Measurements from ENCODE around the gene GPR27.

- TF ChIP-seq TAF1 (IDR thresholded peaks at IDR 0.05; ENCODE audit: borderline replicate concordance, insufficient read depth, low read length) (no peak), POLR2AphosphoS5 (IDR thresholded peaks at IDR 0.05; ENCODE audit: low read depth, low read length) (no peak), REST (IDR thresholded peaks at IDR 0.05; ENCODE audit: insufficient read depth in 1 of 2, low read depth in 2 of 2, low read length in 2 of 2) (no peak)
Measured at GRCh38 chr3:71754610-71755253, 1.1 kb downstream of the GPR27 start.

All from PFSK-1 (cell line).